NCI-H2107 (cell line): ENCODE results near the gene ARPC2.
A peak's percentile ranks its signal among the peaks of the same experiment; 100 is the strongest.

Source experiments
- DNase-seq: peaks from one replicate; lab custom pipeline; 2025; lab: John Stamatoyannopoulos, UW

Gene ARPC2

GRCh38 chr2:218217360-218218267 lies 625 bp downstream of the ARPC2 start:
- DNase-seq: no peak

GRCh38 chr2:218218268-218219185 lies 1.5 kb downstream of the ARPC2 start:
- DNase-seq: no peak

- no peak for DNase-seq
These were observed 2.9 kb downstream of the ARPC2 start for GRCh38 chr2:218219934-218220333.

GRCh38 chr2:218221000-218221399 lies 4.0 kb downstream of the ARPC2 start:
- DNase-seq: no peak

- no peak for DNase-seq
These were observed 6.1 kb downstream of the ARPC2 start for GRCh38 chr2:218223046-218223445.

- DNase-seq: no peak
These were observed 7.2 kb downstream of the ARPC2 start for GRCh38 chr2:218224186-218224585.

- no peak for DNase-seq
These were observed 9.9 kb downstream of the ARPC2 start for GRCh38 chr2:218226903-218227302.

- no peak for DNase-seq
These were observed 11.5 kb downstream of the ARPC2 start for GRCh38 chr2:218228366-218229090.

GRCh38 chr2:218229239-218229638 lies 12.2 kb downstream of the ARPC2 start:
- no peak for DNase-seq

GRCh38 chr2:218229851-218230250 lies 12.9 kb downstream of the ARPC2 start:
- no peak for DNase-seq

- DNase-seq: no peak
These were observed 13.9 kb downstream of the ARPC2 start for GRCh38 chr2:218230882-218231281.

GRCh38 chr2:218233543-218233942 lies 16.6 kb downstream of the ARPC2 start:
- DNase-seq: no peak

- no peak for DNase-seq
These were observed 17.5 kb downstream of the ARPC2 start for GRCh38 chr2:218234521-218234920.

- no peak for DNase-seq
These were observed 18.0 kb downstream of the ARPC2 start for GRCh38 chr2:218235017-218235416.

- DNase-seq: no peak
These were observed 19.8 kb downstream of the ARPC2 start for GRCh38 chr2:218236829-218237228.

GRCh38 chr2:218238887-218239286 lies 21.9 kb downstream of the ARPC2 start:
- no peak for DNase-seq

GRCh38 chr2:218244204-218244603 lies 27.2 kb downstream of the ARPC2 start:
- DNase-seq: no peak

GRCh38 chr2:218244665-218245064 lies 27.7 kb downstream of the ARPC2 start:
- no peak for DNase-seq

GRCh38 chr2:218245214-218245613 lies 28.2 kb downstream of the ARPC2 start:
- DNase-seq: peak; percentile 39

- DNase-seq: no peak
These were observed 32.7 kb downstream of the ARPC2 start for GRCh38 chr2:218249691-218250090.

GRCh38 chr2:218252509-218253231 lies 35.7 kb downstream of the ARPC2 start:
- DNase-seq: no peak
